ENCODE data around the gene SCO1.
A peak's percentile ranks its signal among the peaks of the same experiment; 100 is the strongest.

SCO1 gene

DNA sequence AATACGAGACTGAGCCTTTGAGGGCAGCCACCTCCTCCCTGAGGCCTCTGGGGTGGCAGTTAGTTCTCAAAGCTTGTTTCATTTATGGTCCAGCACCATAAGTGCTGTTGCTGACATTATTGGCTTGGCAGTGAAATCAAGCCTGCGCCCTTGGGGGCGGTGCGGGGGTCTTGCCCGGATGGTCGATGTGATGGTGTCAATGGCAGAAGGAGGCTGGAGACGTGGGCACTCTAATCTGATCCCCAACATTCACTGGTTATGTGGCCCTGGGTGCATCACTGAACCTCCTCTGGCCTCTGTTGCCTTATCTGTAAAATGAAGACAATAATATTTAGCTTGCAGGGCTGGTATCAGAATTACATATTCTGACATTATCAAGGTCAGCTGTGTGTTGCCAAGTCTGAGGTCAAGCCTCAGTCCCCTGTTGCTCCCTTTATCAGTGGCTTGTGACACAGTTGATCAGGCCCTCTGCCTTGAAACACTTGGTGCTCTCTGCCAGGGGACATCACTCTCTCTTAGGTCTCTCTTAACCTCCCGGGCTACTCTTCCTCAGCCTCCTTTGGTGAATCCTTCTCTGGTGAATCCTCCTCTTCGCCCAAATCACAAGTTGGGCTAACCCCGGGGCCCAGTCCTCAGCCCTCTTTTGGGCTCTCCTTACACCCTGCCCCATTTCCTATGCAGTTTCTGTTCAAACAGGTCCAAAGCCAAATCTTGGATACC is 44.2 kb upstream of the SCO1 start:
- intact Hi-C loops (cut with DNase I; ENCODE audit: low total_unique reads), result no loop called here

DNA sequence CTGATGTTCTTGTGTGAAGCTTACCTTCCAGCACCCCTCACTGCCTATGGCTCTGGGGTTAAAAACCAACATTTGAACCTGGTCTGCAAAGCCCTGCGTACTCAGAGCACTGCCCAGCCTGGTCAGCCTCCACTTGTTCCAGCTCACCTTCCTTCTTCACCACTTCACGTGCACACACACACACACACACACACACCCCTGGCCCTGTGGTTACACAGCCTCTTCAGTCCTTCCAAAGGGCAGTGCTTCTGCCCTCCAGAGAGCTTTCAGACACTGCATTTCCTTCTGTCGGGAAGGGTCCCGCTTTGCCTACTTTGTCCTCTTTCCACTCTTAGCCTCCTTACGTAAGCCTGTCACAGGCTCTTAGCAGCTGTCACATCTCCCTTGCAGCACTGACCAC is 42.1 kb upstream of the SCO1 start:
- Histone ChIP-seq H3K36me3 (no peaks in the 10 kb centered on the region), H3K4me3 (no peak overlapping the region), H3K9me3 (no peaks in the 10 kb centered on the region), H3K4me1 (peaks cover 0 to 17% (median 0%) of the 10 kb centered on the region in 4 donors), H3K27ac (no peak overlapping the region), H3K27me3 (no peaks in the 10 kb centered on the region)
- intact Hi-C loops (cut with DNase I; ENCODE audit: low total_unique reads), result no loop called here
- no peak for DNase-seq
- TF ChIP-seq, protein P1, sequence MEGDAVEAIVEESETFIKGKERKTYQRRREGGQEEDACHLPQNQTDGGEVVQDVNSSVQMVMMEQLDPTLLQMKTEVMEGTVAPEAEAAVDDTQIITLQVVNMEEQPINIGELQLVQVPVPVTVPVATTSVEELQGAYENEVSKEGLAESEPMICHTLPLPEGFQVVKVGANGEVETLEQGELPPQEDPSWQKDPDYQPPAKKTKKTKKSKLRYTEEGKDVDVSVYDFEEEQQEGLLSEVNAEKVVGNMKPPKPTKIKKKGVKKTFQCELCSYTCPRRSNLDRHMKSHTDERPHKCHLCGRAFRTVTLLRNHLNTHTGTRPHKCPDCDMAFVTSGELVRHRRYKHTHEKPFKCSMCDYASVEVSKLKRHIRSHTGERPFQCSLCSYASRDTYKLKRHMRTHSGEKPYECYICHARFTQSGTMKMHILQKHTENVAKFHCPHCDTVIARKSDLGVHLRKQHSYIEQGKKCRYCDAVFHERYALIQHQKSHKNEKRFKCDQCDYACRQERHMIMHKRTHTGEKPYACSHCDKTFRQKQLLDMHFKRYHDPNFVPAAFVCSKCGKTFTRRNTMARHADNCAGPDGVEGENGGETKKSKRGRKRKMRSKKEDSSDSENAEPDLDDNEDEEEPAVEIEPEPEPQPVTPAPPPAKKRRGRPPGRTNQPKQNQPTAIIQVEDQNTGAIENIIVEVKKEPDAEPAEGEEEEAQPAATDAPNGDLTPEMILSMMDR (IDR thresholded peaks at IDR 0.05), result no peak

More for the DNA sequence above, 44.2 kb upstream of the SCO1 start:
- H3K27me3 ChIP-seq, result no peaks in the 10 kb centered on the region
- H3K9me3 ChIP-seq, result no peaks in the 10 kb centered on the region
- DNase-seq, result no peak
- H3K36me3 ChIP-seq, result no peaks in the 10 kb centered on the region
- peaks cover 0 to 17% (median 0%) of the 10 kb centered on the region in 4 donors for H3K4me1 ChIP-seq
- H3K27ac ChIP-seq, result no peak overlapping the region
- H3K4me3 ChIP-seq, result no peak overlapping the region
- TF ChIP-seq, protein P1 (IDR thresholded peaks at IDR 0.05), result no peak

DNA sequence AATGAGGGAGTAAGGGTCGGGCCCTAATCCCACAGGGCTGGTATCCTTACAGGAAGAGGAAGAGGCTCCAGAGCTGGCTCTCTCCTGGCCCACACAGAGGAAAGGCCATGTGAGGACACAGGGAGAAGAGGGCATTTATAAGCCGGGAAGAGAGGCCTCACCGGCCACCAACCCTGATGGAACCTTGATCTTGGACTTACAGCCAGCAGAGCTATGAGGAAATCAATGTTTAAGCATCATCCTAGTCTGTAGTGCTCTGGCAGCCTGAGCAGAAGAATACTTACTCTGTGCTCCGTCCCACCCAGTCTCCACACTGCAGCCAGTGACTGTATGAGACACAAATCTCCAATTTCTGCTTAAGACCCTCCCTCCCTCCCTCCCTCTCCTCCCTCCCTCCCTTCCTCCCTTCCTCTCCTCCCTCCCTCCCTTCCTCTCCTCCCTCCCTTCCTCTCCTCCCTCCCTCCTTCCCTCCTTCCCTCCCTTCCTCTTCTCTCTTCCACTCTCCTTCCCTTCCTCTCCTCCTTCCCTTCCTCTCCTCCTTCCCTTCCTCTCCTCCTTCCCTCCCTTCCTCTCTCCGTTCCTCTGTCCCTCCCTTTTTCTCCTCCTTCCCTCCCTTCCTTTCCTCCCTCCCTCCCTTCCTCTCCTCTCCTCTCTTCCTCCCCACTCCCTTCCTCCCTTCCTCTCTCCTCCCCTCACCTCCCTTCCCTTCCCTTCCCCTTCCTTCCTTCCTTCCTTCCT is 41.4 kb upstream of the SCO1 start:
- H3K36me3 ChIP-seq, result no peaks in the 10 kb centered on the region
- intact Hi-C loops (cut with DNase I; ENCODE audit: low total_unique reads), result no loop called here
- no peaks in the 10 kb centered on the region for H3K27me3 ChIP-seq
- H3K4me1 ChIP-seq, result peaks cover 0 to 10% (median 0%) of the 10 kb centered on the region in 4 donors
- no peak for DNase-seq
- TF ChIP-seq, protein P1 (IDR thresholded peaks at IDR 0.05), result no peak
- no peak overlapping the region for H3K4me3 ChIP-seq
- no peaks in the 10 kb centered on the region for H3K9me3 ChIP-seq
- no peak overlapping the region for H3K27ac ChIP-seq

DNA sequence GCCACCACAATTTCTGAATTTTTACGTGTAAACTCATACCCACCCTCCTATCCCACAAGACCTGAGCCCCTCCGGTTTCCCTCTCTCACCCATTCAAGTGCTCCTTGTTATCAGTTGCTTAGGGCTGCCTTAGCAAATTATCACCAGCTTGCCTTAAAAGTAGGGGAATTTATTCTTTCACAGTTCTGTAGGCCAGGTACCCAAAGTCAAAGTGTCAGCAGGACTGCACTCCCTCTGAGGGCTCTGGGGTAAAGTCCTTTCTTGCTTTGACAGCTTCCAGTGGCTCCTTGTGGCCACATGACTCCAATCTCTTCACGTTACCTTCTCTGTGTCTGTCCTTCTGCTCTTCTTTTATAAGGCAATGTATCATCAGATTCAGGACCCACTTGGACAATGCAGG is 40.4 kb upstream of the SCO1 start:
- H3K9me3 ChIP-seq, result no peaks in the 10 kb centered on the region
- peaks cover 0 to 6% (median 0%) of the 10 kb centered on the region in 4 donors for H3K4me1 ChIP-seq
- TF ChIP-seq, protein P1 (IDR thresholded peaks at IDR 0.05), result no peak
- H3K27me3 ChIP-seq, result no peaks in the 10 kb centered on the region
- no peak overlapping the region for H3K27ac ChIP-seq
- no peaks in the 10 kb centered on the region for H3K36me3 ChIP-seq
- no peak overlapping the region for H3K4me3 ChIP-seq
- DNase-seq, result no peak
- intact Hi-C loops (cut with DNase I; ENCODE audit: low total_unique reads), result loop anchor here (2.0 kb wide), 1 partner anchor 107 kb away; no protein-coding TSS in a partner anchor

DNA sequence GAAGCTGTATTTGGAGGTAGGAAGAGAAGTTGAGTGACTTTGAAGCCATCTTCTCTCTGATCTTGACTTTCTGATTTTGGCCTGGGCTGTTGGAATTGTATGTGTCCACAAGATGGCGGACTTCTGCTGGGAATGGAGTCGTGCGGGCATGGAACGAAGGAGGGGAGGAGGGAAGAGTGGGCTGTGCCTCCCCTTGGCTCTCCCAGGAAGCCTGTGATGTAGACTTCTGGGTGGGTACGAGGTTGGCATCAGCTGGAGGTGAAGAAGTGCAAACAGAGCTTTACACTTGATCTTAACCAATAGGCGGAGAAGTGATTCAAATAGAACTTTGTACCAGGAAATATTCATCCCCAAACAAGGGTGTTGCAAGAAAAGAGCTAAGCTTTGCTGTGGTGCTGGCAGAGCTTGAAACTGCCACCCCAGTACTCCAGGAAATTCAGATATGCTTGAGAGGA is 39.9 kb upstream of the SCO1 start:
- Histone ChIP-seq H3K36me3 (no peaks in the 10 kb centered on the region), H3K4me3 (no peak overlapping the region), H3K4me1 (peaks cover 0 to 6% (median 0%) of the 10 kb centered on the region in 4 donors), H3K27ac (no peak overlapping the region), H3K27me3 (no peaks in the 10 kb centered on the region), H3K9me3 (no peaks in the 10 kb centered on the region)
- peak in 1 of 2 donors; percentile 61 for DNase-seq
- TF ChIP-seq, protein P1 (IDR thresholded peaks at IDR 0.05), result peak; percentile 70 to 73
- intact Hi-C loops (cut with DNase I; ENCODE audit: low total_unique reads), result loop anchor here (2.0 kb wide), 1 partner anchor 108 kb away; no protein-coding TSS in a partner anchor
